Measurements from ENCODE around the gene CLPSL2. TPM values are rescaled to one million over a fixed set of nuclear protein-coding genes. Genes with fewer than 3 reads are reported as not detected.
"Not testable (repeated sequence)": the region's sequence is repeated elsewhere in the genome, so short reads cannot be mapped to it uniquely, and the experiment has no call there.

The CLPSL2 gene
- total RNA-seq, 2 donors from 2014 or later = not detected

- H3K27ac ChIP-seq = peak overlapping the region; percentile 99 to 100
- peak in 1 of 4 experiments; percentile 10 for TF ChIP-seq CTCF (IDR thresholded peaks at IDR 0.05)
- peak; percentile 59 for TF ChIP-seq POLR2A (IDR thresholded peaks at IDR 0.05)
- TF ChIP-seq POLR2AphosphoS5 (IDR thresholded peaks at IDR 0.05) = peak; percentile 87
- H3K4me3 ChIP-seq = peak overlapping the region; percentile 46 to 50
- H3K4me1 ChIP-seq (replicated peaks) = peaks cover 58% of the 10 kb centered on the region
- no peaks in the 10 kb centered on the region for H3K9me3 ChIP-seq
- WGBS = 1% methylated on average over 44 of the region's 61 CpGs
- intact Hi-C loops (cut with DNase I) = loop anchor here (1.0 to 10.0 kb wide), 3 partner anchors 131 to 387 kb away; partner anchors contain the start of gene PPARD
- H3K36me3 ChIP-seq = no peaks in the 10 kb centered on the region
- H3K27me3 ChIP-seq (replicated peaks; ENCODE audit: insufficient read depth) = no peaks in the 10 kb centered on the region
- peak; percentile 98 for DNase-seq (ENCODE audit: low spot score)
Observed at GRCh38 chr6:35731736-35732532, 44.5 kb upstream of the CLPSL2 start.

GRCh38 chr6:35733633-35734032 is 42.8 kb upstream of the CLPSL2 start:
- H3K4me3 ChIP-seq = no peak overlapping the region
- no peaks in the 10 kb centered on the region for H3K36me3 ChIP-seq
- TF ChIP-seq CTCF (IDR thresholded peaks at IDR 0.05) (no peak), POLR2AphosphoS5 (IDR thresholded peaks at IDR 0.05) (peak; percentile 75)
- H3K9me3 ChIP-seq = no peaks in the 10 kb centered on the region
- 64% methylated on average over 8 of the region's 8 CpGs for WGBS
- peaks cover 48% of the 10 kb centered on the region for H3K4me1 ChIP-seq (replicated peaks)
- H3K27me3 ChIP-seq (replicated peaks; ENCODE audit: insufficient read depth) = no peaks in the 10 kb centered on the region
- DNase-seq (ENCODE audit: low spot score) = peak; percentile 72
- intact Hi-C loops (cut with DNase I) = loop anchor here (10.0 kb wide), 1 partner anchor 389 kb away; the partner anchor contains the start of gene PPARD
- H3K27ac ChIP-seq = peak overlapping the region; percentile 99 to 100

- Histone ChIP-seq H3K4me1 (replicated peaks) (peaks cover 41% of the 10 kb centered on the region), H3K27ac (peak overlapping the region; percentile 99 to 100)
- intact Hi-C loops (cut with DNase I) = loop anchor here (10.0 kb wide), 1 partner anchor 390 kb away; the partner anchor contains the start of gene PPARD
- not testable (repeated sequence) for H3K4me3 ChIP-seq; H3K9me3 ChIP-seq; DNase-seq (ENCODE audit: low spot score); H3K36me3 ChIP-seq; H3K27me3 ChIP-seq (replicated peaks; ENCODE audit: insufficient read depth)
- WGBS = 95% methylated on average over 12 of the region's 12 CpGs
Observed at GRCh38 chr6:35734319-35734718, 42.1 kb upstream of the CLPSL2 start.

- peaks cover 30% of the 10 kb centered on the region for H3K4me1 ChIP-seq (replicated peaks)
- WGBS = 89% methylated on average over 3 of the region's 3 CpGs
- no peak for TF ChIP-seq POLR2A (IDR thresholded peaks at IDR 0.05)
- TF ChIP-seq CTCF (IDR thresholded peaks at IDR 0.05) = no peak
- no peak for TF ChIP-seq POLR2AphosphoS5 (IDR thresholded peaks at IDR 0.05)
- peak overlapping the region; percentile 99 to 100 for H3K27ac ChIP-seq
- no peaks in the 10 kb centered on the region for H3K27me3 ChIP-seq (replicated peaks; ENCODE audit: insufficient read depth)
- no peaks in the 10 kb centered on the region for H3K9me3 ChIP-seq
- intact Hi-C loops (cut with DNase I) = loop anchor here (10.0 kb wide), 1 partner anchor 391 kb away; the partner anchor contains the start of gene PPARD
- no peak overlapping the region for H3K4me3 ChIP-seq
- peak; percentile 38 for DNase-seq (ENCODE audit: low spot score)
- H3K36me3 ChIP-seq = no peaks in the 10 kb centered on the region
Observed at GRCh38 chr6:35735452-35735851, 40.9 kb upstream of the CLPSL2 start.

GRCh38 chr6:35736253-35736894 is 40.0 kb upstream of the CLPSL2 start:
- intact Hi-C loops (cut with DNase I) = loop anchor here (2.0 to 10.0 kb wide), 2 partner anchors 154 to 392 kb away; partner anchors contain the start of gene PPARD
- TF ChIP-seq CTCF (IDR thresholded peaks at IDR 0.05) (peak; percentile 83 to 95 (median 92)), POLR2A (IDR thresholded peaks at IDR 0.05) (no peak), POLR2AphosphoS5 (IDR thresholded peaks at IDR 0.05) (peak; percentile 58)
- Histone ChIP-seq H3K4me3 (no peak overlapping the region), H3K36me3 (no peaks in the 10 kb centered on the region), H3K9me3 (no peaks in the 10 kb centered on the region), H3K27me3 (replicated peaks; ENCODE audit: insufficient read depth) (no peaks in the 10 kb centered on the region), H3K4me1 (replicated peaks) (peaks cover 22% of the 10 kb centered on the region), H3K27ac (peak overlapping the region; percentile 99 to 100)
- peak; percentile 76 for DNase-seq (ENCODE audit: low spot score)
- WGBS = 63% methylated on average over 8 of the region's 8 CpGs

All from prostate gland (tissue), 2 donors.